ENCODE results near the gene TLR5. TPM values are rescaled to one million over a fixed set of nuclear protein-coding genes. Genes with fewer than 3 reads are reported as not detected.

The TLR5 gene
- total RNA-seq, 4 donors from 2014 or later = 2.8 to 8.3 (median 6.1) TPM

GRCh38 chr1:223102797-223103533, 40.1 kb downstream of the TLR5 start:
- Histone ChIP-seq H3K4me3 (no peak overlapping the region), H3K27me3 (no peaks in the 10 kb centered on the region), H3K4me1 (peaks cover 0 to 10% (median 0%) of the 10 kb centered on the region in 4 donors), H3K36me3 (no peaks in the 10 kb centered on the region), H3K9me3 (no peaks in the 10 kb centered on the region), H3K27ac (replicated peaks in 1 of 4) (no peak overlapping the region)
- no peak for DNase-seq (ENCODE audit: extremely low spot score)
- TF ChIP-seq, protein P1, sequence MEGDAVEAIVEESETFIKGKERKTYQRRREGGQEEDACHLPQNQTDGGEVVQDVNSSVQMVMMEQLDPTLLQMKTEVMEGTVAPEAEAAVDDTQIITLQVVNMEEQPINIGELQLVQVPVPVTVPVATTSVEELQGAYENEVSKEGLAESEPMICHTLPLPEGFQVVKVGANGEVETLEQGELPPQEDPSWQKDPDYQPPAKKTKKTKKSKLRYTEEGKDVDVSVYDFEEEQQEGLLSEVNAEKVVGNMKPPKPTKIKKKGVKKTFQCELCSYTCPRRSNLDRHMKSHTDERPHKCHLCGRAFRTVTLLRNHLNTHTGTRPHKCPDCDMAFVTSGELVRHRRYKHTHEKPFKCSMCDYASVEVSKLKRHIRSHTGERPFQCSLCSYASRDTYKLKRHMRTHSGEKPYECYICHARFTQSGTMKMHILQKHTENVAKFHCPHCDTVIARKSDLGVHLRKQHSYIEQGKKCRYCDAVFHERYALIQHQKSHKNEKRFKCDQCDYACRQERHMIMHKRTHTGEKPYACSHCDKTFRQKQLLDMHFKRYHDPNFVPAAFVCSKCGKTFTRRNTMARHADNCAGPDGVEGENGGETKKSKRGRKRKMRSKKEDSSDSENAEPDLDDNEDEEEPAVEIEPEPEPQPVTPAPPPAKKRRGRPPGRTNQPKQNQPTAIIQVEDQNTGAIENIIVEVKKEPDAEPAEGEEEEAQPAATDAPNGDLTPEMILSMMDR (IDR thresholded peaks at IDR 0.05) = no peak
- TF ChIP-seq POLR2AphosphoS5 (IDR thresholded peaks at IDR 0.05) = peak; percentile 39 to 60
- no peak for TF ChIP-seq POLR2A (IDR thresholded peaks at IDR 0.05; ENCODE audit: low read depth)
- TF ChIP-seq EP300 (IDR thresholded peaks at IDR 0.05) = no peak
- intact Hi-C loops (cut with DNase I) = no loop called here
- WGBS = 56% methylated on average over 10 of the region's 10 CpGs

DNA sequence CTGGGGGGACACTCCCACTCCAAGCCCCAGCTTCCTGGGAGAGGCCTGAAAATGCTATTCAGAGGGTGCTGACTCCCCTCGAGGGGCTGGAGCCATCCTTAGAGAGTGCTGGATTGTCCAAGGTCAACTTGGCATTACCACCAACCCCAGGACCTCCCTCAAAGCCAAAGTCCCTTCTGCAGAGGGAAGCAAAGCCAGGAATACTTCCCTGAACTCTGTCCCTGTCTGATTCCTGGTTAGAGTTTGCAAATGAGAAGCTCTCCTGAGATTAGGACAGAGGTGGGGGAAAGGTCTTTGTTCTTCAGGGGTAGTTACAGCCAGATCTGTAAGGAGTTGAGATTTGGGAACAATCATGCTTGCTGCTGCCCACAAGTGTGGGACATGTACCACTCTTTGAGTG, 45.3 kb downstream of the TLR5 start:
- DNase-seq (ENCODE audit: extremely low spot score) = no peak
- H3K9me3 ChIP-seq = no peaks in the 10 kb centered on the region
- intact Hi-C loops (cut with DNase I) = no loop called here
- H3K27ac ChIP-seq (replicated peaks in 1 of 4) = no peak overlapping the region
- TF ChIP-seq POLR2A (IDR thresholded peaks at IDR 0.05; ENCODE audit: low read depth) (no peak), POLR2AphosphoS5 (IDR thresholded peaks at IDR 0.05) (no peak), EP300 (IDR thresholded peaks at IDR 0.05) (no peak)
- TF ChIP-seq, protein P1 (IDR thresholded peaks at IDR 0.05) = no peak
- no peaks in the 10 kb centered on the region for H3K27me3 ChIP-seq
- H3K4me1 ChIP-seq = peaks cover 0 to 3% (median 0%) of the 10 kb centered on the region in 4 donors
- no CpG with 5 or more reads among the region's 1 CpG for WGBS
- no peak overlapping the region for H3K4me3 ChIP-seq
- no peaks in the 10 kb centered on the region for H3K36me3 ChIP-seq

- Histone ChIP-seq H3K36me3 (no peaks in the 10 kb centered on the region), H3K4me3 (no peak overlapping the region), H3K4me1 (no peaks in the 10 kb centered on the region), H3K27ac (replicated peaks in 1 of 4) (no peak overlapping the region), H3K27me3 (no peaks in the 10 kb centered on the region), H3K9me3 (no peaks in the 10 kb centered on the region)
- no peak for TF ChIP-seq POLR2AphosphoS5 (IDR thresholded peaks at IDR 0.05)
- no peak for TF ChIP-seq POLR2A (IDR thresholded peaks at IDR 0.05; ENCODE audit: low read depth)
- TF ChIP-seq, protein P1 (IDR thresholded peaks at IDR 0.05) = no peak
- TF ChIP-seq EP300 (IDR thresholded peaks at IDR 0.05) = no peak
- DNase-seq (ENCODE audit: extremely low spot score) = no peak
- 79% methylated on average over 4 of the region's 4 CpGs for WGBS
- intact Hi-C loops (cut with DNase I) = no loop called here
Measured at GRCh38 chr1:223095870-223096269, 47.2 kb downstream of the TLR5 start.

DNA sequence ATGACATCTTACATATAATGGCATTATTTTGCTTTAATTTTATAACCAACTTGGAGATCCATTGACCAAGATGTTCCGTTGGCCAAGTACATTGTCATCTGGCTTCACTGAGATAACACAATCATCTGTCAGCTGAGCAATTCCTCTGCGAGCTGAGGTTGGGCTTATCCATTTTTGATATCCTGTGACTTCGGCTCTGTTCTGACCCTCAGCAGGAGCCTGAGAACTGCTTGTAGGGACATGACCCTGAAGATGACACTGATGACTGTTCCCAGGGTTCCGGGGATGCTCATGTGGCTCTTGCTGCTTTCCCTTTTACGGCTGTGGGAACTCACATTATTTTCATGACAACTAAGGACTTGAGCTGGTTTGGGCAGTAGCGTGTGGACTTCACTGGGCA, 51.2 kb downstream of the TLR5 start:
- Histone ChIP-seq H3K27me3 (no peaks in the 10 kb centered on the region), H3K36me3 (no peaks in the 10 kb centered on the region), H3K4me1 (peaks cover 4 to 33% (median 29%) of the 10 kb centered on the region in 4 donors), H3K9me3 (no peaks in the 10 kb centered on the region), H3K4me3 (no peak overlapping the region), H3K27ac (replicated peaks in 1 of 4) (no peak overlapping the region)
- intact Hi-C loops (cut with DNase I) = no loop called here
- WGBS = 87% methylated on average over 6 of the region's 6 CpGs
- TF ChIP-seq EP300 (IDR thresholded peaks at IDR 0.05) = no peak
- no peak for TF ChIP-seq POLR2A (IDR thresholded peaks at IDR 0.05; ENCODE audit: low read depth)
- TF ChIP-seq, protein P1 (IDR thresholded peaks at IDR 0.05) = no peak
- no peak for TF ChIP-seq POLR2AphosphoS5 (IDR thresholded peaks at IDR 0.05)
- no peak for DNase-seq (ENCODE audit: extremely low spot score)
